ENCODE data around the gene PCGF2.
A peak's percentile ranks its signal among the peaks of the same experiment; 100 is the strongest.
"Not testable (repeated sequence)": the region's sequence is repeated elsewhere in the genome, so short reads cannot be mapped to it uniquely, and the experiment has no call there.

PCGF2 gene

DNA sequence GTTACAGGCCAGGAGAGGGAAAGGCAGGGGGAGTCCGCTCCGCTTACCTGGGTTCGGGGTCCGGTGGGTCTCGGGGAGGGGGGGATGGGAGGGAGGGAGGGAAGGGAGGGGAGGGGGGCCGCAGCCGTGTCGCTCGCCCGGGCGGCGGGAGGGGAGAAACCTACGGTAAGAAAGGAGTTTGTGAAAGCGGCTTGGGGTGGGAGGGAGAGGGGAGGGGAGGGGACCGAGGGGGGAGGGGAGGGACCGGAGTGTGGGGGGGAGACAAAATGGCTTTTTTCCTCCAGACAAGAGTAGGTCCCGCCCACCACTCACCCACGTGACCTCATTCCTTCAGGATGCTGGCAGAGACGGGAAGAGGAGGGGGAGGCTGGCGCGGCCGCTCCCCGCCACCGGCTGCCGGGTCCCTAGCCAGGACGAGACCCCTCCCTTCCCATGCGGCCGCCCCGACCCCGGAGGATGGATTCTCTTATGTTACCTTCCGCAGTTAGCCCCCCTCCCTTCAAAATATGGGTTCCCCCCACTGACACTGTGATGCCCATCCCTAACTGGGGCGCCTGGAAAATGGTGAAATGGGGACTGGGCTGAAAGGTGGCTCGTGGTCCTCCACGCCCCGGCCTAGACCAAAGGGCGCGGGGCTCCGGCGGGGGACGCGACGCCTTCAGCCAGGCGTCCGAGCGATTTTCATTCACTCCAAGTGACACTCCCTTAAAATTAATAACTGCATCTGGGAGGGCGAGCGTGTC lies at the start of gene PCGF2:
Gene PCGF2, minus strand, starts transcription at position 188 of the 743 bp plus-strand sequence. CDS start 7,934 bp downstream, outside the sequence.
- DNase-seq (ENCODE audit: extremely low read depth, low read depth) = peak; percentile 66
- TF ChIP-seq, protein P1, sequence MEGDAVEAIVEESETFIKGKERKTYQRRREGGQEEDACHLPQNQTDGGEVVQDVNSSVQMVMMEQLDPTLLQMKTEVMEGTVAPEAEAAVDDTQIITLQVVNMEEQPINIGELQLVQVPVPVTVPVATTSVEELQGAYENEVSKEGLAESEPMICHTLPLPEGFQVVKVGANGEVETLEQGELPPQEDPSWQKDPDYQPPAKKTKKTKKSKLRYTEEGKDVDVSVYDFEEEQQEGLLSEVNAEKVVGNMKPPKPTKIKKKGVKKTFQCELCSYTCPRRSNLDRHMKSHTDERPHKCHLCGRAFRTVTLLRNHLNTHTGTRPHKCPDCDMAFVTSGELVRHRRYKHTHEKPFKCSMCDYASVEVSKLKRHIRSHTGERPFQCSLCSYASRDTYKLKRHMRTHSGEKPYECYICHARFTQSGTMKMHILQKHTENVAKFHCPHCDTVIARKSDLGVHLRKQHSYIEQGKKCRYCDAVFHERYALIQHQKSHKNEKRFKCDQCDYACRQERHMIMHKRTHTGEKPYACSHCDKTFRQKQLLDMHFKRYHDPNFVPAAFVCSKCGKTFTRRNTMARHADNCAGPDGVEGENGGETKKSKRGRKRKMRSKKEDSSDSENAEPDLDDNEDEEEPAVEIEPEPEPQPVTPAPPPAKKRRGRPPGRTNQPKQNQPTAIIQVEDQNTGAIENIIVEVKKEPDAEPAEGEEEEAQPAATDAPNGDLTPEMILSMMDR (IDR thresholded peaks at IDR 0.05; ENCODE audit: low read depth, low read length) = no peak

DNA sequence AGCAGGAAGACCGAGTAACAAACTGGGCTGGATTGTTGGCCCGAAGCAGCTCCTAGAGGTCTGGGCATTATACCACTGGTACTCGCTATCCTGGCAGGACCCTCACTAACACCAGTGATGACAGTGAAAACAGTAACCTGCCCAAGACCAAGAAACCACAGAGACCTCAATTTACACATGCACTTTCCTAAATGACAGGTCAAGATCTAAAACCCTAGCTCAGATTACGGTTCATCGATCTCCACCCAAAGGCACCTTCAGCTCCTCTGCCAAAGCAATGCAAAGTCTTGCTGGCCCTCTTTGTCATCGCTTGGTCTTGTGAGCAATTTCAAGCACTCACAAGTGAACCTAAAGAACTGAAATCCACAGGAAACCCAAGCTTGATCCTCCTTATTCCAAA lies 49.7 kb upstream of the PCGF2 start:
- no peak for DNase-seq (ENCODE audit: extremely low read depth, low read depth)
- TF ChIP-seq, protein P1 (IDR thresholded peaks at IDR 0.05; ENCODE audit: low read depth, low read length) = no peak

DNA sequence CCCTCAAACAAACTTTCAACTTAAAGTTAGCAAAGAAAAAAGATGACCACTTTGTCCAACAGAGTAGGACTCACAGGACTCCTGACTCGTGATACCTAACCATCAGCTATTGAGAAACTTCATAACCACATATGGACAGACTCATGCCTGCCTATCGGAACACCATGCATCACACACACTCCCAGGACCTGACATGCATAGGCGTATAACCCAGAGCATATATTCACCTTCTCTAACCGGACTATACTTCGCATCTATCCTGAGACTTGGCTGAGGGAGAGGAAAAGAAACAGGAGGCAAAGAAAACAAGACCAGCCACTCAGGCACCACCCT lies 49.0 kb upstream of the PCGF2 start:
- TF ChIP-seq, protein P1 (IDR thresholded peaks at IDR 0.05; ENCODE audit: low read depth, low read length) = no peak
- no peak for DNase-seq (ENCODE audit: extremely low read depth, low read depth)

DNA sequence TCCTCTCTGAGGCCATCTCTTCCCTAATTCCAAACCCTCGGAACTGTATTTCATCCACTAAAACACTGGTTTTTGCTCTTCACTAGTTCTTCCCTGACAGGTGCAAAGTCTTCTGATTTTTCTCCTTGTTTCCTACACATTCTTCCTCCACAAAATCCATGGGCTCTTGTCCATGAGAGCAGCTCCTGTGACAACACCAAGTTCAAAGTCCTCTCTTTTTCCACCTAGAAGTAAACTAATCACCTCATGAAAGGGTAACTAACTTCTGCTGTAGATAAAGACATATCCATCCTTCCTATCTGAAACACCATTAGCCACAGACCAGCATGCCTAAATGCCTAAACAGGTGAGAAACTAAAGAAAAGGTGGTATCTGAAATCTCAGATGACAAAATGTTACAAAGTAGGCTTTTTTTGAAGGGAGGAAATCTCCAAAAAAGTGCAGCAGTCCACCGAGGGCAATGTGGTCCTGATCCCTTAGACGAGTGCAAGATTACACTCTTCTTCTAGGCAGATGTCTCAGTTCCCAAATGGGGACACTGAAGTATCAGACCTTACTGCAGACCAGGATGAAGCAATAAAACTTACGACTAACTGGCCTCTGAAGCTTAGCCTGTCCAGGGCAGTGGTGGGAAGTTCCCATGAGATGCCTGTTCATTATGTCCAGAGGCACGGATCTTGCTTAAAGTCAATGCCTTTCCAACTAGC lies 48.5 kb upstream of the PCGF2 start:
- TF ChIP-seq, protein P1 (IDR thresholded peaks at IDR 0.05; ENCODE audit: low read depth, low read length) = no peak
- no peak for DNase-seq (ENCODE audit: extremely low read depth, low read depth)

DNA sequence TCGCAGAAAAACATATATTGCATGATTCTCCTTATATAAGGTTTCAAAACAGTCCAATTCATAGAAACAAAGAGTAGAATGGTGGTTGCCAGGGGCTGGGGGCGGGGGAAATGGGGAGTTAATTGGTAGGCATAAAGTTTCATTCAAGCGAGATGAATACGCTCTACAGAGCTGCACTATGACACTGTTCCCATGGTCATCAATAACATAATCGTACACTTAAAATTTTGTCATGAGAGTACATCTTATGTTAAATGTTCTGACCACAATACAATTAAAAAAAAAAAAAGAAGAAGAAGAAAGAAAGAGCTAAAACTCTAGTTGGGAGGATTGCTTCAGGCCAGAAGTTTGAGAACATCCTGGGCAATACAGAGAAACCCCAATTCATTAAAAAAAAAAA lies 46.1 kb upstream of the PCGF2 start:
- no peak for DNase-seq (ENCODE audit: extremely low read depth, low read depth)
- TF ChIP-seq, protein P1 (IDR thresholded peaks at IDR 0.05; ENCODE audit: low read depth, low read length) = no peak

DNA sequence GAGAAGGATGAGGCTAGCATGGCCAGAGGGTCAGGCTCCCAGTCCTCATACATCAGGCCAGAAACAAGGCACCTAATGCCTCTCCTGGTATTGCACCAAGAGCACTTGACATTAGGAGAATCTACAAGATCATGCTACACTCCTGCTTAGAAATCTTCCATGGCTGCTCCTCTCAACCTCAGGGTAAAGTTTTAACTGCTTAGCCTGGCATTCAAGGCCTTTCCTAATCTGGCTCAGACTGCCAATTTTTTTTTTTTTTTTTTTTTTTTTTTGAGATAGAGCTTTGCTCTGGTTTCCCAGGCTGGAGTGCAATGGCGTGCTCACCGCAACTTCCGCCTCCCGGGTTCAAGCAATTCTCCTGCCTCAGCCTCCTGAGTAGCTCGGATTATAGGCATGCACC lies 43.0 kb upstream of the PCGF2 start:
- no peak for DNase-seq (ENCODE audit: extremely low read depth, low read depth)
- TF ChIP-seq, protein P1 (IDR thresholded peaks at IDR 0.05; ENCODE audit: low read depth, low read length) = no peak

DNA sequence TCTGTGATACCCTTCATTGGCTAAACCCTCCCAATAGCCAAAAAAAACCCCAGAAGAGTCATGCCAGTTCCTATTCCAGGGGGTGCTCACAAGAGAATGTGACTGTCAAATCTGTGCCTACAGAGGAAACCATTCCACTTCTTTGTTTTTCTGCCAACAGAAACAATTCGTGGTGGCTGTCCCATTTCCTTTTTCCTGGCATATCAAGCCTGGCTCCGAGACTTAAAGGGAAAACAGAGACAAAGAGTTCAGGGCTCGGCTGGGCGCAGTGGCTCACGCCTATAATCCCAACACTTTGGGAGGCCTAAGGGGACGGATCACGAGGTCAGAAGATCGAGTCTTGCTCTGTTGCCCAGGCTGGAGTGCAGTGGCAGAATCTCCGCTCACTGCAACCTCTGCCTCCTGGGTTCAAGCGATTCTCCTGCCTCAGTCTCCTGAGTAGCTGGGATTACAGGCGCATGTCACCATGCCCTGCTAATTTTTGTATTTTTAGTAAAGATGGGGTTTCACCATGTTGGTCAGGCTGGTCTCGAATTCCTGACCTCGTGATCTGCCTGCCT lies 42.1 kb upstream of the PCGF2 start:
- DNase-seq (ENCODE audit: extremely low read depth, low read depth) = not testable (repeated sequence)

Data from AG09319 (cell line).